B cell (primary cell): ENCODE results near the gene KCTD6. TPM values are rescaled to one million over a fixed set of nuclear protein-coding genes. Genes with fewer than 3 reads are reported as not detected.

Experiments
- ATAC-seq: fragments of 200-7000 bp; cut with Tn5 transposase; one replicate; pipeline ENCODE4 v1.10.0; 2021; ENCODE audit warnings: low read depth, mild to moderate bottlenecking, moderate number of reproducible peaks, moderate library complexity
- CTCF ChIA-PET: fragments of 350-600 bp; sonication (Branson Sonifier 250); formaldehyde crosslinking; loops from one replicate; lab custom pipeline; 2021; ENCODE audit warnings: antibody characterized with exemption, inconsistent platforms; lab: Charles Lee
- POLR2A ChIA-PET: fragments of 350-600 bp; sonication (Branson Sonifier 250); formaldehyde crosslinking; loops from one replicate; lab custom pipeline; 2021; ENCODE audit warnings: antibody characterized with exemption; lab: Charles Lee
- DNase-seq: peaks from one replicate; pipeline ENCODE4 v3.0.0; 2013
- H2AFZ ChIP-seq: 2 replicates; pipeline ENCODE4 v1.6.1; 2012; ENCODE audit warnings: mild to moderate bottlenecking, low read depth, low read length; ENCODE audit not compliant: insufficient read depth, poor library complexity, severe bottlenecking
- H3K27ac ChIP-seq, 2 donors: 1 replicate in 1 of 2; 2 replicates in 1 of 2; pipeline ENCODE4 v1.5.1; 2012 to 2013; ENCODE audit warnings: low read length in 2 of 2, mild to moderate bottlenecking in 2 of 2, moderate library complexity in 1 of 2
- H3K27me3 ChIP-seq, 4 experiments: fragments of 200-600 bp in 1 of 4; sonication (generic) in 1 of 4; replicated peaks in 1 of 4; 1 replicate in 2 of 4; 2 replicates in 2 of 4; pipeline versions ENCODE4 v1.6.1 to v1.7.0; 2013 to 2016; ENCODE audit warnings: low read length in 3 of 4, mild to moderate bottlenecking in 2 of 4, mixed read lengths in 1 of 4, moderate library complexity in 1 of 4; ENCODE audit not compliant: insufficient read depth in 4 of 4, control insufficient read depth in 3 of 4; ENCODE audit errors: control extremely low read depth in 1 of 4
- H3K36me3 ChIP-seq, 2 experiments: replicated peaks in 1 of 2; 1 replicate in 1 of 2; 2 replicates in 1 of 2; pipeline versions ENCODE4 v1.6.1 to v1.7.1; 2013; ENCODE audit warnings: low read length in 1 of 2; ENCODE audit not compliant: insufficient read depth in 2 of 2, control insufficient read depth in 1 of 2; ENCODE audit errors: control extremely low read depth in 1 of 2, extremely low read depth in 1 of 2
- H3K4me1 ChIP-seq, 2 donors: fragments of 200-600 bp in 1 of 2; sonication (generic) in 1 of 2; 1 replicate in 1 of 2; 2 replicates in 1 of 2; pipeline versions ENCODE4 v1.5.1 to v1.6.1; 2013 to 2017; ENCODE audit warnings: low read length in 2 of 2; ENCODE audit not compliant: control insufficient read depth in 2 of 2, insufficient read depth in 2 of 2
- H3K4me2 ChIP-seq: replicated peaks from 2 replicates; pipeline ENCODE3; 2012; ENCODE audit warnings: mild to moderate bottlenecking, low read depth, low read length; ENCODE audit not compliant: poor library complexity, severe bottlenecking
- H3K4me3 ChIP-seq, 5 experiments: fragments of 200-600 bp in 1 of 5; sonication (generic) in 1 of 5; 1 replicate in 3 of 5; 2 replicates in 2 of 5; pipeline versions ENCODE4 v1.5.1 to v1.7.0; 2011 to 2016; ENCODE audit warnings: low read length in 4 of 5, mild to moderate bottlenecking in 4 of 5, low read depth in 2 of 5, control low read depth in 1 of 5, moderate library complexity in 1 of 5; ENCODE audit not compliant: insufficient read depth in 1 of 5; ENCODE audit errors: control extremely low read depth in 1 of 5, extremely low read depth in 1 of 5
- H3K79me2 ChIP-seq: fragments of 200-600 bp; sonication (generic); one replicate; pipeline ENCODE4 v1.6.0; 2016; ENCODE audit warnings: low read length; ENCODE audit not compliant: control insufficient read depth, insufficient read depth
- H3K9ac ChIP-seq: fragments of 200-600 bp; sonication (generic); 2 replicates; pipeline ENCODE4 v1.6.1; 2017; ENCODE audit warnings: mild to moderate bottlenecking, low read length, moderate library complexity
- H3K9me3 ChIP-seq, 3 donors: one replicate each; pipeline versions ENCODE4 v1.6.1 to v1.7.1; 2013; ENCODE audit warnings: low read length in 2 of 3; ENCODE audit not compliant: control insufficient read depth in 2 of 3, insufficient read depth in 1 of 3; ENCODE audit errors: control extremely low read depth in 1 of 3
- H4K20me1 ChIP-seq: 2 replicates; pipeline ENCODE4 v1.6.0; 2012; ENCODE audit warnings: mild to moderate bottlenecking, low read length; ENCODE audit not compliant: insufficient read depth, control insufficient read depth, poor library complexity, severe bottlenecking
- H3K27ac Mint-ChIP-seq: one replicate; pipeline ENCODE4 v1.8.0; 2021; ENCODE audit warnings: mixed read lengths
- H3K27me3 Mint-ChIP-seq: one replicate; pipeline ENCODE4 v1.8.0; 2021; ENCODE audit warnings: mixed read lengths
- H3K4me1 Mint-ChIP-seq: one replicate; pipeline ENCODE4 v1.8.0; 2021; ENCODE audit warnings: mixed read lengths
- H3K4me3 Mint-ChIP-seq: one replicate; pipeline ENCODE4 v1.8.0; 2021; ENCODE audit warnings: mixed read lengths
- H3K9me3 Mint-ChIP-seq: one replicate; pipeline ENCODE4 v1.8.0; 2022; ENCODE audit warnings: mixed read lengths; ENCODE audit not compliant: insufficient read depth
- EZH2 ChIP-seq: IDR thresholded peaks from 2 replicates; pipeline ENCODE4 v1.6.1; 2012; ENCODE audit warnings: borderline replicate concordance, low read depth, mild to moderate bottlenecking, moderate library complexity, low read length; ENCODE audit not compliant: insufficient read depth, poor library complexity, severe bottlenecking
- WGBS: methylation state at CpG from one replicate; pipeline ENCODE4 v1.1.5; 2013; ENCODE audit warnings: missing lambda C conversion rate; ENCODE audit not compliant: insufficient coverage; 5-methylcytosine and 5-hydroxymethylcytosine counted together
- intact Hi-C: fragments of 100-400 bp; cut with micrococcal nuclease; formaldehyde crosslinking; loops from one replicate; pipeline ENCODE4 v1.10.0; 2022
- polyA plus RNA-seq: library from polyadenylated mRNA; depleted of rRNA; stranded (reverse); fragments of >200 nt; gene quantifications from 2 replicates; pipeline ENCODE4 v1.2.3, GENCODE V29; 2012
- total RNA-seq, 2 donors: library from RNA; stranded (reverse); fragments of 120-200 nt in 1 of 2; gene quantifications; 1 replicate in 1 of 2; 2 replicates in 1 of 2; pipeline versions ENCODE4 v1.2.3 to v1.2.4, GENCODE V29; 2013 to 2022
- TF ChIP-seq, protein P1 (sequence below): fragments of 200-600 bp; IDR thresholded peaks from one replicate; pipeline ENCODE4 v1.8.0; 2022; ENCODE audit warnings: antibody characterized with exemption, mild to moderate bottlenecking

KCTD6 gene
- total and polyA plus RNA-seq, 2 donors (not counting 1 experiment from before 2014, with no cell fraction given), result 7.4 to 14.6 TPM

- Histone ChIP-seq H3K36me3 (no peaks in the 10 kb centered on the region), H3K4me2 (no peak overlapping the region), H4K20me1 (no peaks in the 10 kb centered on the region), H3K4me1 (no peaks in the 10 kb centered on the region), H3K9me3 (no peaks in the 10 kb centered on the region), H3K9ac (no peak overlapping the region), H3K79me2 (no peaks in the 10 kb centered on the region), H2AFZ (no peak overlapping the region), H3K27ac (no peak overlapping the region), H3K4me3 (no peak overlapping the region), H3K27me3 (no peaks in the 10 kb centered on the region)
- no peaks in the 10 kb centered on the region for H3K27me3 Mint-ChIP-seq
- intact Hi-C loops, result no loop called here
- WGBS, result 100% methylated on average over 1 of the region's 3 CpGs
- no peak for TF ChIP-seq EZH2
- TF ChIP-seq, protein P1, sequence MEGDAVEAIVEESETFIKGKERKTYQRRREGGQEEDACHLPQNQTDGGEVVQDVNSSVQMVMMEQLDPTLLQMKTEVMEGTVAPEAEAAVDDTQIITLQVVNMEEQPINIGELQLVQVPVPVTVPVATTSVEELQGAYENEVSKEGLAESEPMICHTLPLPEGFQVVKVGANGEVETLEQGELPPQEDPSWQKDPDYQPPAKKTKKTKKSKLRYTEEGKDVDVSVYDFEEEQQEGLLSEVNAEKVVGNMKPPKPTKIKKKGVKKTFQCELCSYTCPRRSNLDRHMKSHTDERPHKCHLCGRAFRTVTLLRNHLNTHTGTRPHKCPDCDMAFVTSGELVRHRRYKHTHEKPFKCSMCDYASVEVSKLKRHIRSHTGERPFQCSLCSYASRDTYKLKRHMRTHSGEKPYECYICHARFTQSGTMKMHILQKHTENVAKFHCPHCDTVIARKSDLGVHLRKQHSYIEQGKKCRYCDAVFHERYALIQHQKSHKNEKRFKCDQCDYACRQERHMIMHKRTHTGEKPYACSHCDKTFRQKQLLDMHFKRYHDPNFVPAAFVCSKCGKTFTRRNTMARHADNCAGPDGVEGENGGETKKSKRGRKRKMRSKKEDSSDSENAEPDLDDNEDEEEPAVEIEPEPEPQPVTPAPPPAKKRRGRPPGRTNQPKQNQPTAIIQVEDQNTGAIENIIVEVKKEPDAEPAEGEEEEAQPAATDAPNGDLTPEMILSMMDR, result no peak
- no peaks in the 10 kb centered on the region for H3K9me3 Mint-ChIP-seq
- ChIA-PET POLR2A (no interaction called here), CTCF (no interaction called here)
- no peaks in the 10 kb centered on the region for H3K4me1 Mint-ChIP-seq
- DNase-seq, result no peak
- H3K27ac Mint-ChIP-seq, result no peak overlapping the region
- no peak for ATAC-seq
- no peak overlapping the region for H3K4me3 Mint-ChIP-seq
These were observed 22.5 kb downstream of the KCTD6 start for GRCh38 chr3:58514405-58514804.

- H3K4me3 Mint-ChIP-seq, result no peak overlapping the region
- Histone ChIP-seq H4K20me1 (no peaks in the 10 kb centered on the region), H2AFZ (no peak overlapping the region), H3K27me3 (no peaks in the 10 kb centered on the region), H3K36me3 (no peaks in the 10 kb centered on the region), H3K27ac (no peak overlapping the region), H3K9ac (no peak overlapping the region), H3K4me1 (no peaks in the 10 kb centered on the region), H3K4me2 (no peak overlapping the region), H3K79me2 (no peaks in the 10 kb centered on the region), H3K4me3 (no peak overlapping the region), H3K9me3 (no peaks in the 10 kb centered on the region)
- H3K9me3 Mint-ChIP-seq, result no peaks in the 10 kb centered on the region
- ChIA-PET CTCF (no interaction called here), POLR2A (interaction anchor here (0.7 kb wide), 1 partner anchor 18 kb away, joined by 5 read pairs; no protein-coding TSS in a partner anchor)
- TF ChIP-seq, protein P1, result no peak
- ATAC-seq, result no peak
- WGBS, result no CpG with 5 or more reads among the region's 3 CpGs
- no peaks in the 10 kb centered on the region for H3K27me3 Mint-ChIP-seq
- no peaks in the 10 kb centered on the region for H3K4me1 Mint-ChIP-seq
- intact Hi-C loops, result no loop called here
- no peak for DNase-seq
- no peak overlapping the region for H3K27ac Mint-ChIP-seq
These were observed 26.4 kb downstream of the KCTD6 start for GRCh38 chr3:58518291-58518789.
